Keratinocyte (primary cell): ENCODE results near the gene ASH1L.
"Not testable (repeated sequence)": the region's sequence is repeated elsewhere in the genome, so short reads cannot be mapped to it uniquely, and the experiment has no call there.

ENCODE experiments used
- EZH2 ChIP-seq: IDR thresholded peaks from one replicate; pipeline ENCODE4 v1.6.1; 2012; ENCODE audit warnings: inconsistent platforms, mild to moderate bottlenecking, low read length, moderate library complexity
- TF ChIP-seq, protein P1 (sequence below), 3 experiments: IDR thresholded peaks in 1 of 3; conservative IDR thresholded peaks in 1 of 3; optimal IDR thresholded peaks in 1 of 3; 2 replicates in 2 of 3; 3 replicates in 1 of 3; pipeline versions ENCODE3 to v1.5.1; 2011; ENCODE audit warnings: low read length in 3 of 3, mild to moderate bottlenecking in 3 of 3, moderate library complexity in 2 of 3, control low read depth in 1 of 3, inconsistent platforms in 1 of 3; ENCODE audit not compliant: insufficient read depth in 2 of 3; ENCODE audit errors: extremely low read depth in 1 of 3

DNA sequence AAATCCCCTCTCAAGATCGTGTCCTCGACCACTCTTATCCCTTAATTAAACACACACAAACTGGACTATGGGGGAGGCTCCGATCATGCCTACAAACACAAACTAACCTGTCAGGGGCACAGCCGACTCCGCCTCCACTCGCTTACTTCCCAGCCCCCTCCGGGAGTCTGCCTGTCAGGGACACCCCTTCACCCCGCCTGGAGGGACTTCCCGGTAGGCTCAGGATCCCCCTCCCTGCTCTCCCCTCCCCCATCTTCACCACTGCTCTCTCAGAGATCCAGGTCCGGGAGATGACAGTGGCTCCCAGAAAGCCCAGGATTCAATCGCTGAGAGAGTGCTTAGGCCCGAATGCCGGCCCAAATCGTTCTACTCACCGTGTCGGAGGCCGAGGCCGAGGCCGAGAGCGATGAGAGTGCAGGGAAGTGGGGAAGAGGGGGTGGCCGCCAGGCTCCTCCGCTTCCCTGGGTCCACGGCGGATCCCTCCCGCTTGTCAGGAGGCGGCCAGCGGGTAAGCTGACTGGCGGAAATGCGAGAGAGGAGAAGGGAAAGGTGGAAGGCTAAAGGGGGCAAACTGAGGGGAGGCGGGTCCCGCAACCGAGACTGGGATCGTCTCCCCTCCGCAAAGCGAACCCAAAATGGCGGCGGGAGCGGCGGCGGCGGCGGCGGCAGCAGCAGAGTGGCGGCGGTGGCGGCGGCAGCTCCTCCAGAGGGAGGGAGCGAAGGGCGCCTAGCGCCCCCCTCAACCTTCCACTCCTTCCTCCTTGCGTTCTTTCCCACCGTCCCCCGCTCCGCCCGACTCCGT is 623 bp downstream of the ASH1L start:
- TF ChIP-seq, protein P1, sequence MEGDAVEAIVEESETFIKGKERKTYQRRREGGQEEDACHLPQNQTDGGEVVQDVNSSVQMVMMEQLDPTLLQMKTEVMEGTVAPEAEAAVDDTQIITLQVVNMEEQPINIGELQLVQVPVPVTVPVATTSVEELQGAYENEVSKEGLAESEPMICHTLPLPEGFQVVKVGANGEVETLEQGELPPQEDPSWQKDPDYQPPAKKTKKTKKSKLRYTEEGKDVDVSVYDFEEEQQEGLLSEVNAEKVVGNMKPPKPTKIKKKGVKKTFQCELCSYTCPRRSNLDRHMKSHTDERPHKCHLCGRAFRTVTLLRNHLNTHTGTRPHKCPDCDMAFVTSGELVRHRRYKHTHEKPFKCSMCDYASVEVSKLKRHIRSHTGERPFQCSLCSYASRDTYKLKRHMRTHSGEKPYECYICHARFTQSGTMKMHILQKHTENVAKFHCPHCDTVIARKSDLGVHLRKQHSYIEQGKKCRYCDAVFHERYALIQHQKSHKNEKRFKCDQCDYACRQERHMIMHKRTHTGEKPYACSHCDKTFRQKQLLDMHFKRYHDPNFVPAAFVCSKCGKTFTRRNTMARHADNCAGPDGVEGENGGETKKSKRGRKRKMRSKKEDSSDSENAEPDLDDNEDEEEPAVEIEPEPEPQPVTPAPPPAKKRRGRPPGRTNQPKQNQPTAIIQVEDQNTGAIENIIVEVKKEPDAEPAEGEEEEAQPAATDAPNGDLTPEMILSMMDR (optimal IDR thresholded peaks at IDR 0.05 in 1 of 3, IDR thresholded peaks at IDR 0.05 in 1 of 3, conservative IDR thresholded peaks at IDR 0.05 in 1 of 3; ENCODE audit: extremely low read depth in 1 of 3, insufficient read depth in 2 of 3, low read length in 3 of 3), result not testable (repeated sequence)
- not testable (repeated sequence) for TF ChIP-seq EZH2
